Measurements from ENCODE around the gene TUBB1. TPM values are rescaled to one million over a fixed set of nuclear protein-coding genes. Genes with fewer than 3 reads are reported as not detected.
A peak's percentile ranks its signal among the peaks of the same experiment; 100 is the strongest.

The TUBB1 gene
- total and polyA plus RNA-seq, 2 experiments from 2014 or later = 0.03 TPM; not detected in 1

GRCh38 chr20:59043698-59044097, 24.5 kb downstream of the TUBB1 start:
- Histone ChIP-seq H3K27me3 (no peaks in the 10 kb centered on the region), H3K27ac (no peak overlapping the region), H3K4me1 (ENCODE audit: low read depth) (no peaks in the 10 kb centered on the region), H3K9me3 (ENCODE audit: low read depth) (no peaks in the 10 kb centered on the region), H3K4me3 (no peak overlapping the region), H3K36me3 (no peaks in the 10 kb centered on the region)
- no peak for DNase-seq (ENCODE audit: low read depth in 1 of 2, low spot score in 1 of 2)
- no peak for TF ChIP-seq CTCF (IDR thresholded peaks at IDR 0.05; ENCODE audit: low read depth, low read length)

GRCh38 chr20:59044295-59044694, 25.1 kb downstream of the TUBB1 start:
- no peak for TF ChIP-seq CTCF (IDR thresholded peaks at IDR 0.05; ENCODE audit: low read depth, low read length)

GRCh38 chr20:59044796-59045195, 25.6 kb downstream of the TUBB1 start:
- Histone ChIP-seq H3K4me1 (ENCODE audit: low read depth) (no peaks in the 10 kb centered on the region), H3K27me3 (no peaks in the 10 kb centered on the region), H3K4me3 (no peak overlapping the region), H3K36me3 (no peaks in the 10 kb centered on the region), H3K9me3 (ENCODE audit: low read depth) (no peaks in the 10 kb centered on the region), H3K27ac (no peak overlapping the region)
- no peak for DNase-seq (ENCODE audit: low read depth in 1 of 2, low spot score in 1 of 2)
- no peak for TF ChIP-seq CTCF (IDR thresholded peaks at IDR 0.05; ENCODE audit: low read depth, low read length)

More at GRCh38 chr20:59044295-59044694, 25.1 kb downstream of the TUBB1 start:
- no peak for DNase-seq (ENCODE audit: low read depth in 1 of 2, low spot score in 1 of 2)
- Histone ChIP-seq H3K9me3 (ENCODE audit: low read depth) (no peaks in the 10 kb centered on the region), H3K27me3 (no peaks in the 10 kb centered on the region), H3K4me1 (ENCODE audit: low read depth) (no peaks in the 10 kb centered on the region), H3K36me3 (no peaks in the 10 kb centered on the region), H3K27ac (no peak overlapping the region), H3K4me3 (no peak overlapping the region)

GRCh38 chr20:59046862-59047261, 27.6 kb downstream of the TUBB1 start:
- no peak overlapping the region for H3K27ac ChIP-seq
- H3K4me3 ChIP-seq = no peak overlapping the region
- no peaks in the 10 kb centered on the region for H3K4me1 ChIP-seq (ENCODE audit: low read depth)
- H3K27me3 ChIP-seq = peaks cover 7% of the 10 kb centered on the region
- no peaks in the 10 kb centered on the region for H3K36me3 ChIP-seq
- H3K9me3 ChIP-seq (ENCODE audit: low read depth) = no peaks in the 10 kb centered on the region
- TF ChIP-seq CTCF (IDR thresholded peaks at IDR 0.05; ENCODE audit: low read depth, low read length) = no peak
- DNase-seq (ENCODE audit: low read depth in 1 of 2, low spot score in 1 of 2) = no peak

GRCh38 chr20:59047938-59048680, 28.9 kb downstream of the TUBB1 start:
- Histone ChIP-seq H3K27me3 (peaks cover 7% of the 10 kb centered on the region), H3K27ac (no peak overlapping the region), H3K4me1 (ENCODE audit: low read depth) (no peaks in the 10 kb centered on the region), H3K9me3 (ENCODE audit: low read depth) (no peaks in the 10 kb centered on the region), H3K36me3 (no peaks in the 10 kb centered on the region), H3K4me3 (no peak overlapping the region)
- peak in 1 of 2 donors; percentile 69 for DNase-seq (ENCODE audit: low read depth in 1 of 2, low spot score in 1 of 2)
- no peak for TF ChIP-seq CTCF (IDR thresholded peaks at IDR 0.05; ENCODE audit: low read depth, low read length)
